ENCODE measurements around the gene FCRL6.

FCRL6 gene

DNA sequence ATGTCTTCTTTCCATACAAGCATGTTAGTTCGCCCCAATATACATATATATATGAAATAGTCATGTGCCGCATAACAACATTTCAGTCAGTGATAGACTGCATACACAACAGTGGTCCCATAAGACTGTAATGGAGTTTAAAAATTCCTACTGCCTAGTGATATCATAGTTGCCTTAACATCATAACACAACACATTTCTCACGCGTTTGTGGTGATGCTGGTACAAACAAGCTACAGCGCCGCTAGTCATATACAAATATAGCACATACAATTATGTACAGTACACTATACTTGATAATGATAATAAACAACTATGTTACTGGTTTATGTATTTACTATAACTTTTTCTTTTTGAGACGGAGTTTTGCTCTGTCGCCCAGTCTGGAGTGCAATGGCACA, 13.8 kb downstream of the FCRL6 start:
- Histone ChIP-seq H2AFZ (ENCODE audit: low read length) (no peak overlapping the region), H3K9me2 (ENCODE audit: low read depth, low read length) (no peaks in the 10 kb centered on the region), H3K27ac (ENCODE audit: low read depth, low read length, poor library complexity, severe bottlenecking) (no peak overlapping the region), H4K20me1 (ENCODE audit: insufficient read depth, low read length) (no peaks in the 10 kb centered on the region), H3K36me3 (ENCODE audit: insufficient read depth, low read length) (no peaks in the 10 kb centered on the region), H3K79me2 (ENCODE audit: insufficient read depth, low read length) (no peaks in the 10 kb centered on the region), H3K4me3 (ENCODE audit: low read depth, low read length, poor library complexity, severe bottlenecking) (no peak overlapping the region), H3K4me2 (ENCODE audit: low read length) (no peak overlapping the region), H3F3A (ENCODE audit: insufficient read depth, low read length) (no peaks in the 10 kb centered on the region), H3K27me3 (ENCODE audit: insufficient read depth, low read length) (no peaks in the 10 kb centered on the region; the same call in 1 of the 2 replicates), H3K9me3 (ENCODE audit: low read length) (no peaks in the 10 kb centered on the region), H3K9ac (ENCODE audit: low read length) (no peak overlapping the region), H3K4me1 (ENCODE audit: insufficient read depth, low read length, severe bottlenecking) (no peaks in the 10 kb centered on the region)
- no peak for TF ChIP-seq EZH2 (IDR thresholded peaks at IDR 0.05; ENCODE audit: borderline replicate concordance, low read length)
- TF ChIP-seq, protein P1, sequence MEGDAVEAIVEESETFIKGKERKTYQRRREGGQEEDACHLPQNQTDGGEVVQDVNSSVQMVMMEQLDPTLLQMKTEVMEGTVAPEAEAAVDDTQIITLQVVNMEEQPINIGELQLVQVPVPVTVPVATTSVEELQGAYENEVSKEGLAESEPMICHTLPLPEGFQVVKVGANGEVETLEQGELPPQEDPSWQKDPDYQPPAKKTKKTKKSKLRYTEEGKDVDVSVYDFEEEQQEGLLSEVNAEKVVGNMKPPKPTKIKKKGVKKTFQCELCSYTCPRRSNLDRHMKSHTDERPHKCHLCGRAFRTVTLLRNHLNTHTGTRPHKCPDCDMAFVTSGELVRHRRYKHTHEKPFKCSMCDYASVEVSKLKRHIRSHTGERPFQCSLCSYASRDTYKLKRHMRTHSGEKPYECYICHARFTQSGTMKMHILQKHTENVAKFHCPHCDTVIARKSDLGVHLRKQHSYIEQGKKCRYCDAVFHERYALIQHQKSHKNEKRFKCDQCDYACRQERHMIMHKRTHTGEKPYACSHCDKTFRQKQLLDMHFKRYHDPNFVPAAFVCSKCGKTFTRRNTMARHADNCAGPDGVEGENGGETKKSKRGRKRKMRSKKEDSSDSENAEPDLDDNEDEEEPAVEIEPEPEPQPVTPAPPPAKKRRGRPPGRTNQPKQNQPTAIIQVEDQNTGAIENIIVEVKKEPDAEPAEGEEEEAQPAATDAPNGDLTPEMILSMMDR (IDR thresholded peaks at IDR 0.05; ENCODE audit: low read length) = no peak

- Histone ChIP-seq H3K27me3 (ENCODE audit: insufficient read depth, low read length) (no peaks in the 10 kb centered on the region; the same call in 1 of the 2 replicates), H3K27ac (ENCODE audit: low read depth, low read length, poor library complexity, severe bottlenecking) (no peak overlapping the region), H3K9me2 (ENCODE audit: low read depth, low read length) (no peaks in the 10 kb centered on the region), H3K79me2 (ENCODE audit: insufficient read depth, low read length) (no peaks in the 10 kb centered on the region), H3K9ac (ENCODE audit: low read length) (no peak overlapping the region), H3K4me2 (ENCODE audit: low read length) (no peak overlapping the region), H3K9me3 (ENCODE audit: low read length) (no peaks in the 10 kb centered on the region), H3F3A (ENCODE audit: insufficient read depth, low read length) (no peaks in the 10 kb centered on the region), H2AFZ (ENCODE audit: low read length) (no peak overlapping the region), H3K36me3 (ENCODE audit: insufficient read depth, low read length) (no peaks in the 10 kb centered on the region), H3K4me3 (ENCODE audit: low read depth, low read length, poor library complexity, severe bottlenecking) (no peak overlapping the region), H4K20me1 (ENCODE audit: insufficient read depth, low read length) (no peaks in the 10 kb centered on the region), H3K4me1 (ENCODE audit: insufficient read depth, low read length, severe bottlenecking) (no peaks in the 10 kb centered on the region)
- TF ChIP-seq EZH2 (IDR thresholded peaks at IDR 0.05; ENCODE audit: borderline replicate concordance, low read length) = no peak
- TF ChIP-seq, protein P1 (IDR thresholded peaks at IDR 0.05; ENCODE audit: low read length) = no peak
Measured at GRCh38 chr1:159817276-159818041, 15.3 kb downstream of the FCRL6 start.

GRCh38 chr1:159821171-159821867, 19.2 kb downstream of the FCRL6 start:
- H4K20me1 ChIP-seq (ENCODE audit: insufficient read depth, low read length) = no peaks in the 10 kb centered on the region
- H3K4me2 ChIP-seq (ENCODE audit: low read length) = no peak overlapping the region
- H3K9me2 ChIP-seq (ENCODE audit: low read depth, low read length) = no peaks in the 10 kb centered on the region
- no peak overlapping the region for H3K9ac ChIP-seq (ENCODE audit: low read length)
- no peak overlapping the region for H3K27ac ChIP-seq (ENCODE audit: low read depth, low read length, poor library complexity, severe bottlenecking)
- TF ChIP-seq, protein P1 (IDR thresholded peaks at IDR 0.05; ENCODE audit: low read length) = peak; percentile 60
- no peak for TF ChIP-seq EZH2 (IDR thresholded peaks at IDR 0.05; ENCODE audit: borderline replicate concordance, low read length)
- no peaks in the 10 kb centered on the region for H3K4me1 ChIP-seq (ENCODE audit: insufficient read depth, low read length, severe bottlenecking)
- no peak overlapping the region for H3K4me3 ChIP-seq (ENCODE audit: low read depth, low read length, poor library complexity, severe bottlenecking)
- no peaks in the 10 kb centered on the region for H3F3A ChIP-seq (ENCODE audit: insufficient read depth, low read length)
- no peak overlapping the region for H2AFZ ChIP-seq (ENCODE audit: low read length)
- no peaks in the 10 kb centered on the region for H3K9me3 ChIP-seq (ENCODE audit: low read length)
- no peaks in the 10 kb centered on the region for H3K36me3 ChIP-seq (ENCODE audit: insufficient read depth, low read length)
- peaks cover 6% of the 10 kb centered on the region; the same call in 1 of the 2 replicates for H3K27me3 ChIP-seq (ENCODE audit: insufficient read depth, low read length)
- H3K79me2 ChIP-seq (ENCODE audit: insufficient read depth, low read length) = no peaks in the 10 kb centered on the region

Measured in OCI-LY1 (cell line).